Measurements from ENCODE around the gene IREB2. TPM values are rescaled to one million over a fixed set of nuclear protein-coding genes. Genes with fewer than 3 reads are reported as not detected.

The IREB2 gene
- total and polyA plus RNA-seq, 4 experiments from 2014 or later = 7.6 to 71.9 (median 42.2) TPM

DNA sequence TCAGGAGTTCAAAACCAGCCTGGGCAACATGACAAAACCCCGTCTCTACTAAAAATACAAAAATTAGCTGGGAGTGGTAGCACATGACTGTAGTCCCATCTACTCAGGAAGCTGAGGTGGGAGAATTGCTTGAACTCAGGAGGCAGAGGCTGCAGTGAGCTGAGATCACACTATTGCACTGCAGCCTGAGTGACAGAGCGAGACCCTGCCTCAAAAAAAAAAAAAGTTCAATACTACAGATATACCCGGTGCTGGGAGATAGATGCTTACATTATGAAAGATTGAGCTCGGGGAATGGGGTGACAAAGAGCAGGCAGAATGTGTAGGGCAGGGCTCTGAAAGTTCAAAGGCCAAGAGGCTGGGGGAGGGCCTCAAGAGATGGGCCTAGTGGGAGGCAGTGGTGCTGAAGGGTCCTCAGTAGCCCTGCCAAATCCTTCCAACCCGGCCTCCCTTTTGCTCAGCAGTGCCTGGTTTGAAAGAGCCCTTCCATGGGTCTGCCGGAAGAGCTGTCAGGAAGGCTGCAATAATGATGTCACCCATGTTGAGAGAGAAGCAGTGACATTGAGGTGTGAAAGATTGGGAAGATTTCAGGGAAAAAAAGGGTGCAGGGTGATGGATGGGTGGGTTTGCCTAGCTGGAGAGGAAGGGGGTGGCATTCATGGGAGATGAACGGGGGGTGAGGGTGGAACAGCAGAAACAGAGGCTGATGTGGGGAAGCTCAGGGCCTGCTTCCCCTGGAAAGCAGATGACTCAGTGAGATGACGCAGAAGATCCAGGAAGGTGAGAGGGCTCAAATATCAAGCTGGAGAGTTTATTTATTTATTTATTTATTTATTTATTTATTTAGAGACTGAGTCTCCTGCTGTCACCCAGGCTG lies 20.0 kb upstream of the IREB2 start:
- H3K27me3 ChIP-seq (ENCODE audit: insufficient read depth, low read length) = no peaks in the 10 kb centered on the region
- H3K4me1 Mint-ChIP-seq = peaks cover 4 to 7% (median 6%) of the 10 kb centered on the region in 4 donors
- CTCF ChIA-PET (ENCODE audit: partially characterized antibody) = interaction anchor here (1.2 to 1.7 kb wide), 3 partner anchors 10 to 107 kb away, joined by 3 to 9 read pairs (median 3); no protein-coding TSS in a partner anchor
- no peak overlapping the region for H3K4me3 ChIP-seq (ENCODE audit: low read length in 2 of 2)
- no peak overlapping the region for H3K4me3 Mint-ChIP-seq
- peaks cover 0 to 2% (median 0%) of the 10 kb centered on the region in 8 donors for H3K9me3 Mint-ChIP-seq
- H3K27ac Mint-ChIP-seq = no peak overlapping the region
- no peaks in the 10 kb centered on the region for H3K4me1 ChIP-seq (ENCODE audit: insufficient read depth, low read length)
- no peaks in the 10 kb centered on the region for H3K36me3 ChIP-seq (ENCODE audit: insufficient read depth, low read length)
- peaks cover 0 to 9% of the 10 kb centered on the region in 2 donors for H3K27me3 Mint-ChIP-seq
- no peaks in the 10 kb centered on the region for H3K36me3 Mint-ChIP-seq
- no peaks in the 10 kb centered on the region for H3K9me3 ChIP-seq (ENCODE audit: control insufficient read depth in 1 of 2, low read length in 2 of 2)
- no peak overlapping the region for H3K27ac ChIP-seq (ENCODE audit: low read depth, low read length)
- no peak for DNase-seq
- POLR2A ChIA-PET (ENCODE audit: partially characterized antibody) = no interaction called here
- intact Hi-C loops (cut with micrococcal nuclease) = no loop called here

DNA sequence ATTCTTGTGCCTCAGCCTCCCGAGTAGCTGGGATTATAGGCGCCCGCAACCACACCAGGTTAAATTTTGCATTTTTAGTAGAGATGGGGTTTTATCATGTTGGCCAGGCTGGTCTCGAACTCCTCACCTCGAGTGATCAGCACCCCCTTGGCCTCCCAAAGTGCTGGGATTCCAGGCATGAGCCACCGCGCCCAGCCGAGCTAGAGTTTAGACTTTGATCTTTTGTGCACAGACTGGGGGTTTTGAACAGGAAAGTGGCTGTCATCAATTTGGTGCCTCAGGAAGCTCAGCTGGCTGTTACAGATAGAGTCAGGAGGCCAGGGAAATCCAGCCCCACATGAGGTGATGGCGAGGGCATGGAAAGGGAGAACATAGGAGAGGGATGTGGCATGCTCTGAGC lies 19.3 kb upstream of the IREB2 start:
- Mint-ChIP-seq H3K4me3 (no peak overlapping the region), H3K9me3 (peaks cover 0 to 2% (median 0%) of the 10 kb centered on the region in 8 donors), H3K27me3 (peaks cover 0 to 9% of the 10 kb centered on the region in 2 donors), H3K27ac (peak overlapping the region in 1 of 7 donors; percentile 12), H3K36me3 (no peaks in the 10 kb centered on the region), H3K4me1 (peaks cover 5 to 7% (median 6%) of the 10 kb centered on the region in 4 donors)
- H3K27me3 ChIP-seq (ENCODE audit: insufficient read depth, low read length) = no peaks in the 10 kb centered on the region
- H3K4me3 ChIP-seq (ENCODE audit: low read length in 2 of 2) = no peak overlapping the region
- intact Hi-C loops (cut with micrococcal nuclease) = no loop called here
- ChIA-PET POLR2A (ENCODE audit: partially characterized antibody) (no interaction called here), CTCF (ENCODE audit: partially characterized antibody) (interaction anchor here (1.2 to 1.7 kb wide), 3 partner anchors 9 to 107 kb away, joined by 3 to 9 read pairs (median 3); no protein-coding TSS in a partner anchor)
- H3K9me3 ChIP-seq (ENCODE audit: control insufficient read depth in 1 of 2, low read length in 2 of 2) = no peaks in the 10 kb centered on the region
- H3K27ac ChIP-seq (ENCODE audit: low read depth, low read length) = no peak overlapping the region
- no peak for DNase-seq
- H3K36me3 ChIP-seq (ENCODE audit: insufficient read depth, low read length) = no peaks in the 10 kb centered on the region
- no peaks in the 10 kb centered on the region for H3K4me1 ChIP-seq (ENCODE audit: insufficient read depth, low read length)

DNA sequence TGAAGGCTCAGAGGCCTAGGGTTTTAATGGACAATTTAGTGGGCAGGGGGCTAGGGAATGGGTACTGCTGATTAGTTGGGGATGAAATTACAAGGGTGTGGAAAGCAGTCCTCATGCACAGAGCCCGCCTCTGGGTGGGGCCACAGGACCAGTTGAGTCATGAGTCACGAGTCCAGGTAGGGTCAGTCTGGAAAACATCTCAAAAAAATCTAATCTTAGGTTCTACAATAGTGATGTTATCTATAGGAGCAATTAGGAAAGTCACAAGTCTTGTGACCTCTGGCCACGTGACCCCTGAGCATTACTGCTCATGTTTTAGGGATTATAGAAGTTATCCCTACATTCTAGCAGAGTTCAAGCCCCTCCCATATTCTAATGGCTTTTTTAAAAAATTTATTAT lies 18.6 kb upstream of the IREB2 start:
- Mint-ChIP-seq H3K36me3 (no peaks in the 10 kb centered on the region), H3K4me3 (no peak overlapping the region), H3K9me3 (peaks cover 0 to 2% (median 0%) of the 10 kb centered on the region in 8 donors), H3K27ac (no peak overlapping the region), H3K4me1 (peaks cover 6 to 10% (median 8%) of the 10 kb centered on the region in 4 donors), H3K27me3 (peaks cover 0 to 5% of the 10 kb centered on the region in 2 donors)
- no peak overlapping the region for H3K27ac ChIP-seq (ENCODE audit: low read depth, low read length)
- CTCF ChIA-PET (ENCODE audit: partially characterized antibody) = interaction anchor here (1.2 to 1.7 kb wide), 3 partner anchors 9 to 108 kb away, joined by 3 to 9 read pairs (median 3); no protein-coding TSS in a partner anchor
- H3K9me3 ChIP-seq (ENCODE audit: control insufficient read depth in 1 of 2, low read length in 2 of 2) = no peaks in the 10 kb centered on the region
- no peaks in the 10 kb centered on the region for H3K27me3 ChIP-seq (ENCODE audit: insufficient read depth, low read length)
- intact Hi-C loops (cut with micrococcal nuclease) = no loop called here
- no peaks in the 10 kb centered on the region for H3K4me1 ChIP-seq (ENCODE audit: insufficient read depth, low read length)
- H3K4me3 ChIP-seq (ENCODE audit: low read length in 2 of 2) = no peak overlapping the region
- POLR2A ChIA-PET (ENCODE audit: partially characterized antibody) = no interaction called here
- no peaks in the 10 kb centered on the region for H3K36me3 ChIP-seq (ENCODE audit: insufficient read depth, low read length)
- DNase-seq = no peak

DNA sequence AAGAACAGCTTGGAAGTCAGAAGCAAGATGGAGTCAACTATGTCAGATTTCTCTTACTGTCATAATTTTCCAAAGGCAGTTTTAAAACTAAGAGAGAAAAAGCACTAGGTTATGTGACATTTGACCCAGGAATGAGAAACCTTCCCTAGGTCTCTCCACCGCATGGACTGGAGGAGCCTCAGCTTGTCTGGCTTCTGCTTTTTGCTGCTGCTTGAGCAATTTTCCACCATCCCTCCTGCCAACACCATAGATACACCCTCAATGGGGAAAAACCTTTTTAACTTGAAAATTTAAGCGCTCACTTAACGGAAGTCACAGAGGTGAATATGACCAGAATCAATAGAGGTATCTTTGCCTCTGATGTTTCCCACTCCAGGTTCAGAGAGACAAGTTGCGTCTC lies 17.8 kb upstream of the IREB2 start:
- intact Hi-C loops (cut with micrococcal nuclease) = loop anchor here (10.0 kb wide), 1 partner anchor 455 kb away; no protein-coding TSS in a partner anchor
- no peak overlapping the region for H3K27ac Mint-ChIP-seq
- Histone ChIP-seq H3K36me3 (ENCODE audit: insufficient read depth, low read length) (no peaks in the 10 kb centered on the region), H3K9me3 (ENCODE audit: control insufficient read depth in 1 of 2, low read length in 2 of 2) (no peaks in the 10 kb centered on the region), H3K4me3 (ENCODE audit: low read length in 2 of 2) (no peak overlapping the region), H3K27ac (ENCODE audit: low read depth, low read length) (no peak overlapping the region), H3K27me3 (ENCODE audit: insufficient read depth, low read length) (no peaks in the 10 kb centered on the region), H3K4me1 (ENCODE audit: insufficient read depth, low read length) (peaks cover 6% of the 10 kb centered on the region)
- CTCF ChIA-PET (ENCODE audit: partially characterized antibody) = interaction anchor here (1.2 kb wide), 1 partner anchor 12 kb away, joined by 4 read pairs; no protein-coding TSS in a partner anchor
- peaks cover 0 to 3% of the 10 kb centered on the region in 2 donors for H3K27me3 Mint-ChIP-seq
- H3K9me3 Mint-ChIP-seq = peaks cover 0 to 2% (median 0%) of the 10 kb centered on the region in 8 donors
- no peak overlapping the region for H3K4me3 Mint-ChIP-seq
- no peaks in the 10 kb centered on the region for H3K36me3 Mint-ChIP-seq
- no peak for DNase-seq
- POLR2A ChIA-PET (ENCODE audit: partially characterized antibody) = interaction anchor here (2.4 kb wide), 1 partner anchor 17 kb away, joined by 5 read pairs; the partner anchor contains the start of gene IREB2
- H3K4me1 Mint-ChIP-seq = peaks cover 8 to 19% (median 10%) of the 10 kb centered on the region in 4 donors

DNA sequence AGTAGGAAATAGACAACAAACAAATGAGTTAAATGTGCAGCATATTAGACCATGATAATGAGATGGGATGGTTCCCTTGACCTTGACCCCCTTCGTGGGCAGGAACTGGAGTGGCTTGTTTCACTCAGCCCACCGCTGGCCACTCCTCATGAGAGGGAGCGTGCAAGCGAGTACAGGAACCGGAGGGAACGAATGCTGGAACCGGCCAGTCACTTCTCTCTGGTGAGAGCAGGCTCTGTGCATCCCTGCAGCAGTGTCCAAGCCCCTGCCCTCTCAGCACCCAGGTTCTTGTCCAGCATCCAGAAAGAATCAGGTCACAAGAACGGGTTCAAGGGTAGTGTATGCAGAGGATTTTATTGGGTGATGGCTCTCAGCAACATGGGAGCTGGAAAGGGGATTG lies 17.2 kb upstream of the IREB2 start:
- H3K27me3 Mint-ChIP-seq = peaks cover 0 to 5% of the 10 kb centered on the region in 2 donors
- POLR2A ChIA-PET (ENCODE audit: partially characterized antibody) = interaction anchor here (2.4 kb wide), 1 partner anchor 17 kb away, joined by 5 read pairs; the partner anchor contains the start of gene IREB2
- intact Hi-C loops (cut with micrococcal nuclease) = loop anchor here (10.0 kb wide), 1 partner anchor 456 kb away; no protein-coding TSS in a partner anchor

DNA sequence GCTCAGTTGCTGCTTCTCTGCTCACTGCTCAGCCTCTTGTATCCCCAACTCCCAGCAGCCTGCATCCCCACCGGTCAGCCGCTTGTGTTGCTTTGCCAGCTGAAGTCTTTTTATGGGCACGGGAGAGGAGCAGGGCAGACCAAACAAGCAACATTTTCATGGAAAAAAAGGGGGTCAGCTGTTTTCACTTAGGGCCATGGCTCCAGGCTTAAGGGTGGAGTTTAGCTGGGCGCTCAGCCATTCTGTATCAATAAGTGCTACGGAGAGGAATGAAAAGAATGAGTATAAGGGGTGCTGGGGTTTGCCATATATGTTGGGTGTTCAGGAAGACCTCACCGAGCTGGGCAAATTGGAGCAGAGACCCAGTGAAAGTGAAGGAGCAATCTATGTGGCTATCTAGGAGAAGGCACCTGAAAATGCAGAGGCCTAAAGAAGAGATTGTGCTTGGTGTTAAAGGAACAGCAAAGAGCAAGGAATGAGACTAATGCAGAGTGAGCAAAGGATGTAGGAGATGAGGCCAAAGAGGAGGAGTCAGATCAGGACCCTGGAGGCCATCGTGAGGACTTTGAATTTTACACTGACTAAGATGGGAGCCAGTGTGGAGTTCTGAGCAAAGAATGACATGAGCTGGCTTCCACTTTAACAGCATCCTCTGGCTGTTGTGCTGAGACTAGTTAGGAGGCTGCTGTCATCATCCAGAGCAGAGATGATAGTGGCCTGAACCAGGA lies 16.6 kb upstream of the IREB2 start:
- ChIA-PET CTCF (ENCODE audit: partially characterized antibody) (interaction anchor here (0.8 to 4.2 kb wide), 6 partner anchors 11 to 126 kb away, joined by 3 to 17 read pairs (median 4); partner anchors contain the start of gene IREB2), POLR2A (ENCODE audit: partially characterized antibody) (interaction anchor here (2.4 kb wide), 1 partner anchor 16 kb away, joined by 5 read pairs; the partner anchor contains the start of gene IREB2)
- Histone ChIP-seq H3K9me3 (ENCODE audit: control insufficient read depth in 1 of 2, low read length in 2 of 2) (no peaks in the 10 kb centered on the region), H3K36me3 (ENCODE audit: insufficient read depth, low read length) (no peaks in the 10 kb centered on the region), H3K4me3 (ENCODE audit: low read length in 2 of 2) (no peak overlapping the region), H3K4me1 (ENCODE audit: insufficient read depth, low read length) (peaks cover 15% of the 10 kb centered on the region), H3K27ac (ENCODE audit: low read depth, low read length) (no peak overlapping the region), H3K27me3 (ENCODE audit: insufficient read depth, low read length) (no peaks in the 10 kb centered on the region)
- H3K27me3 Mint-ChIP-seq = peaks cover 0 to 5% of the 10 kb centered on the region in 2 donors
- H3K4me3 Mint-ChIP-seq = no peak overlapping the region
- H3K4me1 Mint-ChIP-seq = peaks cover 19 to 31% (median 21%) of the 10 kb centered on the region in 4 donors
- no peaks in the 10 kb centered on the region for H3K36me3 Mint-ChIP-seq
- peaks cover 0 to 2% (median 0%) of the 10 kb centered on the region in 8 donors for H3K9me3 Mint-ChIP-seq
- peak overlapping the region in 3 of 7 donors; percentile 1 to 74 (median 38) for H3K27ac Mint-ChIP-seq
- DNase-seq = no peak
- intact Hi-C loops (cut with micrococcal nuclease) = loop anchor here (10.0 kb wide), 1 partner anchor 457 kb away; no protein-coding TSS in a partner anchor

More for the DNA sequence above, 17.2 kb upstream of the IREB2 start:
- Mint-ChIP-seq H3K4me3 (no peak overlapping the region), H3K9me3 (peaks cover 0 to 2% (median 0%) of the 10 kb centered on the region in 8 donors), H3K36me3 (no peaks in the 10 kb centered on the region), H3K4me1 (peaks cover 14 to 24% (median 15%) of the 10 kb centered on the region in 4 donors), H3K27ac (no peak overlapping the region)
- Histone ChIP-seq H3K4me1 (ENCODE audit: insufficient read depth, low read length) (peaks cover 9% of the 10 kb centered on the region), H3K4me3 (ENCODE audit: low read length in 2 of 2) (no peak overlapping the region), H3K9me3 (ENCODE audit: control insufficient read depth in 1 of 2, low read length in 2 of 2) (no peaks in the 10 kb centered on the region), H3K27me3 (ENCODE audit: insufficient read depth, low read length) (no peaks in the 10 kb centered on the region), H3K27ac (ENCODE audit: low read depth, low read length) (no peak overlapping the region), H3K36me3 (ENCODE audit: insufficient read depth, low read length) (no peaks in the 10 kb centered on the region)
- CTCF ChIA-PET (ENCODE audit: partially characterized antibody) = interaction anchor here (1.2 to 1.6 kb wide), 2 partner anchors 11 to 13 kb away, joined by 4 to 5 read pairs; no protein-coding TSS in a partner anchor
- no peak for DNase-seq

All from CD4-positive, alpha-beta memory T cell (primary cell).